Ishikawa (cell line): ENCODE results near the gene PBX1.

Source experiments
- CEBPB ChIP-seq: IDR thresholded peaks from 2 replicates; pipeline ENCODE4 v1.6.1; 2012
- CREB1 ChIP-seq: IDR thresholded peaks from 2 replicates; pipeline ENCODE4 v1.6.1; 2012; ENCODE audit warnings: low read depth
- EGR1 ChIP-seq: IDR thresholded peaks from 2 replicates; pipeline ENCODE4 v1.6.1; 2012
- EP300 ChIP-seq: IDR thresholded peaks from 2 replicates; pipeline ENCODE4 v1.6.1; 2012; ENCODE audit warnings: borderline replicate concordance
- FOXM1 ChIP-seq: IDR thresholded peaks from 2 replicates; pipeline ENCODE4 v1.6.1; 2012; ENCODE audit warnings: low read depth, borderline replicate concordance
- NFIC ChIP-seq: IDR thresholded peaks from 2 replicates; pipeline ENCODE4 v1.6.1; 2012
- RAD21 ChIP-seq: IDR thresholded peaks from 2 replicates; pipeline ENCODE4 v1.6.1; 2012; ENCODE audit warnings: low read depth
- TAF1 ChIP-seq: IDR thresholded peaks from 2 replicates; pipeline ENCODE4 v1.6.1; 2012; ENCODE audit warnings: low read depth, mild to moderate bottlenecking
- TCF12 ChIP-seq: IDR thresholded peaks from 2 replicates; pipeline ENCODE4 v1.6.1; 2012; ENCODE audit warnings: low read depth
- TEAD4 ChIP-seq: IDR thresholded peaks from 2 replicates; pipeline ENCODE4 v1.6.1; 2012
- YY1 ChIP-seq: IDR thresholded peaks from 2 replicates; pipeline ENCODE4 v1.6.1; 2012; ENCODE audit warnings: low read depth
- ZBTB7A ChIP-seq: IDR thresholded peaks from 2 replicates; pipeline ENCODE4 v1.6.1; 2012; ENCODE audit warnings: low read depth
- TF ChIP-seq, protein P1 (sequence below): IDR thresholded peaks from 2 replicates; pipeline ENCODE4 v1.6.1; 2012
- TF ChIP-seq, protein P2 (sequence below): IDR thresholded peaks from 2 replicates; pipeline ENCODE4 v1.6.1; 2012
- TF ChIP-seq, protein P3 (sequence below): IDR thresholded peaks from 2 replicates; pipeline ENCODE4 v1.6.1; 2012; ENCODE audit warnings: low read depth, mild to moderate bottlenecking

Gene PBX1

DNA sequence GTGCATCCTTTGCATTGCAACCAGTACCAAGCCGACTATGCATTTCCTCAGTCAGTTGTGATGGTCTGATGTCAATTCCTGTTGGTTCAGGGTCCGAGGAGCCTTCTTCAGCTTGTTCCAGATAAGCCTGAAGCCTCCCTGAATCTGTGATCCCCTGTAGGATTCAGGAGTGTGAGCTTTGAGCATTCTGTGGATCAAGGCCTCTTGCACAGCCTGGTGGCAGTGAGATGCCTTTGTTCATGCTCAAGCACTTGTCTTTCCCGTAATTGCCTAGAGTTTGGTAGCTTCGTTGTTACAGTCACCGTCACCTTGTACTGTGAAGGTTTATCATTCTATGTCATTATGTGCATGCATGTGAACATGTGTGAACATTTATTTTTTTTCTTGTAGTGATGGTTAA lies 103.5 kb downstream of the PBX1 start:
- no peak for TF ChIP-seq FOXM1
- TF ChIP-seq, protein P1, sequence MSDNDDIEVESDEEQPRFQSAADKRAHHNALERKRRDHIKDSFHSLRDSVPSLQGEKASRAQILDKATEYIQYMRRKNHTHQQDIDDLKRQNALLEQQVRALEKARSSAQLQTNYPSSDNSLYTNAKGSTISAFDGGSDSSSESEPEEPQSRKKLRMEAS = no peak
- no peak for TF ChIP-seq TAF1
- TF ChIP-seq, protein P2, sequence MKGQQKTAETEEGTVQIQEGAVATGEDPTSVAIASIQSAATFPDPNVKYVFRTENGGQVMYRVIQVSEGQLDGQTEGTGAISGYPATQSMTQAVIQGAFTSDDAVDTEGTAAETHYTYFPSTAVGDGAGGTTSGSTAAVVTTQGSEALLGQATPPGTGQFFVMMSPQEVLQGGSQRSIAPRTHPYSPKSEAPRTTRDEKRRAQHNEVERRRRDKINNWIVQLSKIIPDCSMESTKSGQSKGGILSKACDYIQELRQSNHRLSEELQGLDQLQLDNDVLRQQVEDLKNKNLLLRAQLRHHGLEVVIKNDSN = no peak
- TF ChIP-seq ZBTB7A = no peak
- TF ChIP-seq TCF12 = no peak
- TF ChIP-seq YY1 = no peak
- no peak for TF ChIP-seq EGR1
- TF ChIP-seq RAD21 = no peak
- TF ChIP-seq TEAD4 = no peak
- no peak for TF ChIP-seq EP300
- no peak for TF ChIP-seq NFIC
- TF ChIP-seq CEBPB = no peak
- TF ChIP-seq, protein P3, sequence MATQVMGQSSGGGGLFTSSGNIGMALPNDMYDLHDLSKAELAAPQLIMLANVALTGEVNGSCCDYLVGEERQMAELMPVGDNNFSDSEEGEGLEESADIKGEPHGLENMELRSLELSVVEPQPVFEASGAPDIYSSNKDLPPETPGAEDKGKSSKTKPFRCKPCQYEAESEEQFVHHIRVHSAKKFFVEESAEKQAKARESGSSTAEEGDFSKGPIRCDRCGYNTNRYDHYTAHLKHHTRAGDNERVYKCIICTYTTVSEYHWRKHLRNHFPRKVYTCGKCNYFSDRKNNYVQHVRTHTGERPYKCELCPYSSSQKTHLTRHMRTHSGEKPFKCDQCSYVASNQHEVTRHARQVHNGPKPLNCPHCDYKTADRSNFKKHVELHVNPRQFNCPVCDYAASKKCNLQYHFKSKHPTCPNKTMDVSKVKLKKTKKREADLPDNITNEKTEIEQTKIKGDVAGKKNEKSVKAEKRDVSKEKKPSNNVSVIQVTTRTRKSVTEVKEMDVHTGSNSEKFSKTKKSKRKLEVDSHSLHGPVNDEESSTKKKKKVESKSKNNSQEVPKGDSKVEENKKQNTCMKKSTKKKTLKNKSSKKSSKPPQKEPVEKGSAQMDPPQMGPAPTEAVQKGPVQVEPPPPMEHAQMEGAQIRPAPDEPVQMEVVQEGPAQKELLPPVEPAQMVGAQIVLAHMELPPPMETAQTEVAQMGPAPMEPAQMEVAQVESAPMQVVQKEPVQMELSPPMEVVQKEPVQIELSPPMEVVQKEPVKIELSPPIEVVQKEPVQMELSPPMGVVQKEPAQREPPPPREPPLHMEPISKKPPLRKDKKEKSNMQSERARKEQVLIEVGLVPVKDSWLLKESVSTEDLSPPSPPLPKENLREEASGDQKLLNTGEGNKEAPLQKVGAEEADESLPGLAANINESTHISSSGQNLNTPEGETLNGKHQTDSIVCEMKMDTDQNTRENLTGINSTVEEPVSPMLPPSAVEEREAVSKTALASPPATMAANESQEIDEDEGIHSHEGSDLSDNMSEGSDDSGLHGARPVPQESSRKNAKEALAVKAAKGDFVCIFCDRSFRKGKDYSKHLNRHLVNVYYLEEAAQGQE = no peak

DNA sequence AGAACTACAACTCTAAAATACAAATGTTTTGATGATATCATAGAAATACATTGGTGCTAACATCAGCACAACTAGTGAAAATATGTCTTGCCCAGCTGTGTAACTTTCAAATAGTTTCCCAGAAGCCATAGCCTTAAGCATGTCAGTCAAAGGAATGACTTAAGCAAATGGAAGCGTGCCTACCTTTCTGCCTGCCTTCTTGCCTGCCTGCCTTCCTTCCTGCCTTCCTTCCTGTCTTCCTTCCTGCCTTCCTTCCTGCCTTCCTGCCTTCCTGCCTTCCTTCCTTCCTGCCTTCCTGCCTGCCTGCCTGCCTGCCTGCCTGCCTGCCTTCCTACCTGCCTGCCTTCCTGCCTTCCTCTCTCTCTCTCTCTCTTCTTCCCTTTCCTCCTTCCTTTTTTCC lies 104.0 kb downstream of the PBX1 start:
- TF ChIP-seq, protein P3 = no peak
- TF ChIP-seq RAD21 (no peak), EGR1 (no peak), CREB1 (no peak), CEBPB (no peak), YY1 (no peak), TCF12 (no peak), TAF1 (no peak), FOXM1 (no peak), ZBTB7A (no peak), EP300 (no peak), NFIC (no peak)
- TF ChIP-seq, protein P2 = no peak
- TF ChIP-seq, protein P1 = no peak

DNA sequence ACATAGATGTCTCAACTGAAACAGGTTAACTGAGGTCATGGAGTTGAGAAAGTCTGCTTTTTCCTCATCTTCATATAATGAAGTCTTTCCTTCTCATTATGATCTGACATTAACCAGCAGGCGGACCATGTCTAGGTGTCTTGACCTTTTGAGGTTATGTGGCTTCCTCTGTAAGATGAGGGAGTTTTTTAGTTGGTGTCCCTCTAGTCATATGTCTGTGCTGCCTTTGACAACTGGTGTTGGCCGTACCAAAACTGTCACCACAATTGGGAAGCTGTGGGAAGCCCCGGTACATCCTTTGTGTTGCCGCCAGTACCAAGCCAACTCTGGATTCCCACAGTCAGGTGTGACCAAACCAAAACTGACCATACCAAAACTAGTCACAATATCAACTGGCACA lies 105.1 kb downstream of the PBX1 start:
- TF ChIP-seq TAF1 (no peak), CREB1 (no peak), EGR1 (no peak), TCF12 (no peak), CEBPB (no peak), FOXM1 (no peak)
- TF ChIP-seq, protein P2 = no peak

DNA sequence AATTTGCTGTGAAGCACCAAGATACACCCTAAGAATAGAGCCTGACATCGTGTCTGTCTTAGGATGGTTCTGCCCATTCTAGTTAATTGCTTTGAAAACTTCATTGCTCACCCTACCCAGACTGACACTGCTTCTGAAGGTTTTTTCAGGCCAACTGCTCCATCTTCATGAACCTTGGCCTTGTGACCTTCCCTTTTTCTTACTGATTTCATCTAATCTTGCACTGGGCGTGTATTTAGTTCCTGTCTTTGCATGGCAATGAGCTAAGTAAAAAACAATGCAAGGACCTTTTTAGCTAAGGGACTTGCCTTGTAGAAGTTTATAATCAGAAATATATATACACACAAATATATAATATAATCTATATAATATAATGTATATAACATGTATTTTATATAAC lies 108.0 kb downstream of the PBX1 start:
- TF ChIP-seq, protein P3 = no peak
- TF ChIP-seq ZBTB7A = no peak
- TF ChIP-seq, protein P1 = no peak
- no peak for TF ChIP-seq TAF1
- TF ChIP-seq TCF12 = no peak
- TF ChIP-seq, protein P2 = no peak
- no peak for TF ChIP-seq CEBPB
- no peak for TF ChIP-seq TEAD4
